SK-N-MC (cell line): ENCODE data around the gene BORCS6.

Source experiments
- EZH2 ChIP-seq: fragments of 200-600 bp; sonication (generic); IDR thresholded peaks from one replicate; pipeline ENCODE4 v1.6.1; 2017; ENCODE audit warnings: antibody characterized with exemption
- FOXP2 ChIP-seq: optimal IDR thresholded peaks from 2 replicates; pipeline ENCODE3; 2011; ENCODE audit warnings: mild to moderate bottlenecking, moderate library complexity; ENCODE audit not compliant: insufficient read depth; ENCODE audit errors: extremely low read length, control extremely low read depth
- POLR2AphosphoS5 ChIP-seq: IDR thresholded peaks from 2 replicates; pipeline ENCODE4 v1.6.1; 2012; ENCODE audit warnings: mild to moderate bottlenecking, low read depth, low read length, borderline replicate concordance

DNA sequence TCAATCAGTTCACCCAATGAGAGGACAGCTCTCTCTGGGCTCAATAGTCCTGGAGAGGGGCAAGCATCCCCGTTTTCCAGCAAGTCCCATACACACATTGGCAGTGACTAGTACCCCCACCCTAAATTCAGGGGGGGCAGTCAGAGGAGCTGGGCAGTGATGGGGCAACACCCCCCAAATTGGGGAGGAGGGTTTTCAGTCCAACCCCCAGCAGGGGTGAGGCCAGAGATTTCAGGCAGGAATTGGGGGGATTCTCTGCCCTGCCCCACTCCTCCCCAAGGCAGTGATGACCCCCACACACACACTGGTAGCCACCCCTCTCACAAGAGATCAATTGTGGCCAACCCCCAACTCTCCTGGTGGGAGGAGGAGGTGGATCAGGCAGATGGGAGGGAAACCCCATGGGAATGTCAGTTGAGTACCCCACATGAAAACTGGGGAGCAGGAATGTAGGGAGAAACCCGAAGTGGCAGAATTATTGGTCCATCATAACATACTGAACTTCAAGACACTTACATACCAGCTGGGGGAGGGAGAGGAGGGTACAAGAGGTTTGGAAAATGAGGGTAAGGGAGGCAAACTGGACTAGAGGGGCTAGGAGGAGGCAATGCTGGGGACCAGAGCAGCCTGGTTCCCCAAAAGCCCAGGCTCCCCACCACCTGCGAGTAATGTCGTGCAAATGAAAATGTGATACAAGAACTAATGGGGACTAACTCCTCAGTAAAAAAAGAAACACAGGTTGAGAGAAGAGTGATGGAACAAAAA is 30.3 kb downstream of the BORCS6 start:
- TF ChIP-seq POLR2AphosphoS5 (no peak), EZH2 (no peak), FOXP2 (no peak)
